ENCODE measurements around the gene GET4. TPM values are rescaled to one million over a fixed set of nuclear protein-coding genes. Genes with fewer than 3 reads are reported as not detected.

GET4 gene
- total and polyA plus RNA-seq, 4 donors: 19.5 to 34.7 (median 27.3) TPM

- Histone ChIP-seq H3K4me3 (ENCODE audit: low read depth in 1 of 3, low read length in 3 of 3) (no peak overlapping the region), H3K4me1 (ENCODE audit: control insufficient read depth in 4 of 4, insufficient read depth in 4 of 4, low read length in 3 of 4) (peaks cover 2 to 14% (median 9%) of the 10 kb centered on the region in 4 donors), H3K27me3 (ENCODE audit: control insufficient read depth in 4 of 4, insufficient read depth in 4 of 4, low read length in 3 of 4) (no peaks in the 10 kb centered on the region), H3K27ac (ENCODE audit: low read depth in 1 of 2, low read length in 2 of 2) (no peak overlapping the region), H3K9me3 (ENCODE audit: control insufficient read depth in 4 of 4, low read length in 3 of 4) (no peaks in the 10 kb centered on the region), H3K36me3 (ENCODE audit: control insufficient read depth in 4 of 4, insufficient read depth in 3 of 4, low read depth in 1 of 4, low read length in 3 of 4) (peaks cover 14 to 38% (median 18%) of the 10 kb centered on the region in 4 donors), H3K9ac (ENCODE audit: low read depth in 1 of 2, low read length in 2 of 2) (no peak overlapping the region)
- 73% methylated on average over 27 of the region's 27 CpGs for WGBS
- no peak for DNase-seq (ENCODE audit: low spot score)
- TF ChIP-seq YY1 (IDR thresholded peaks at IDR 0.05) (no peak), RAD21 (IDR thresholded peaks at IDR 0.05) (no peak), FOXA1 (IDR thresholded peaks at IDR 0.05) (no peak), GABPA (IDR thresholded peaks at IDR 0.05 in 1 of 2, conservative IDR thresholded peaks at IDR 0.05 in 1 of 2) (no peak), CTCF (IDR thresholded peaks at IDR 0.05; ENCODE audit: low read depth, low read length, missing input control) (no peak), JUND (IDR thresholded peaks at IDR 0.05) (no peak), REST (IDR thresholded peaks at IDR 0.05) (no peak), HNF4G (IDR thresholded peaks at IDR 0.05) (no peak), ATF3 (IDR thresholded peaks at IDR 0.05) (no peak), MAX (IDR thresholded peaks at IDR 0.05) (no peak), RXRA (IDR thresholded peaks at IDR 0.05) (no peak), SP1 (IDR thresholded peaks at IDR 0.05) (no peak), ZBTB33 (IDR thresholded peaks at IDR 0.05) (no peak), NR2F2 (IDR thresholded peaks at IDR 0.05) (no peak)
These were observed 21.5 kb downstream of the GET4 start for GRCh38 chr7:897771-898376.

GRCh38 chr7:898460-898854, 22.1 kb downstream of the GET4 start:
- Histone ChIP-seq H3K4me1 (ENCODE audit: control insufficient read depth in 4 of 4, insufficient read depth in 4 of 4, low read length in 3 of 4) (peaks cover 2 to 14% (median 9%) of the 10 kb centered on the region in 4 donors), H3K4me3 (ENCODE audit: low read depth in 1 of 3, low read length in 3 of 3) (no peak overlapping the region), H3K9me3 (ENCODE audit: control insufficient read depth in 4 of 4, low read length in 3 of 4) (no peaks in the 10 kb centered on the region), H3K9ac (ENCODE audit: low read depth in 1 of 2, low read length in 2 of 2) (no peak overlapping the region), H3K27ac (ENCODE audit: low read depth in 1 of 2, low read length in 2 of 2) (no peak overlapping the region), H3K27me3 (ENCODE audit: control insufficient read depth in 4 of 4, insufficient read depth in 4 of 4, low read length in 3 of 4) (no peaks in the 10 kb centered on the region), H3K36me3 (ENCODE audit: control insufficient read depth in 4 of 4, insufficient read depth in 3 of 4, low read depth in 1 of 4, low read length in 3 of 4) (peaks cover 11 to 35% (median 17%) of the 10 kb centered on the region in 4 donors)
- no peak for TF ChIP-seq RAD21 (IDR thresholded peaks at IDR 0.05)
- no peak for TF ChIP-seq NR2F2 (IDR thresholded peaks at IDR 0.05)
- no peak for TF ChIP-seq TAF1 (conservative IDR thresholded peaks at IDR 0.05)
- no peak for TF ChIP-seq SP1 (IDR thresholded peaks at IDR 0.05)
- DNase-seq (ENCODE audit: low spot score): no peak
- 89% methylated on average over 18 of the region's 18 CpGs for WGBS
